Stimulated activated CD8-positive, alpha-beta memory T cell treated with anti-CD3 and anti-CD28 coated beads, Interleukin-4, amount 100 ng/mL, for 48 hours (primary cell): ENCODE results near the gene TLCD1.
"Not testable (repeated sequence)": the region's sequence is repeated elsewhere in the genome, so short reads cannot be mapped to it uniquely, and the experiment has no call there.

ENCODE experiments used
- DNase-seq: peaks from one replicate; pipeline ENCODE4 v3.0.0-alpha.2; 2020

Gene TLCD1

DNA sequence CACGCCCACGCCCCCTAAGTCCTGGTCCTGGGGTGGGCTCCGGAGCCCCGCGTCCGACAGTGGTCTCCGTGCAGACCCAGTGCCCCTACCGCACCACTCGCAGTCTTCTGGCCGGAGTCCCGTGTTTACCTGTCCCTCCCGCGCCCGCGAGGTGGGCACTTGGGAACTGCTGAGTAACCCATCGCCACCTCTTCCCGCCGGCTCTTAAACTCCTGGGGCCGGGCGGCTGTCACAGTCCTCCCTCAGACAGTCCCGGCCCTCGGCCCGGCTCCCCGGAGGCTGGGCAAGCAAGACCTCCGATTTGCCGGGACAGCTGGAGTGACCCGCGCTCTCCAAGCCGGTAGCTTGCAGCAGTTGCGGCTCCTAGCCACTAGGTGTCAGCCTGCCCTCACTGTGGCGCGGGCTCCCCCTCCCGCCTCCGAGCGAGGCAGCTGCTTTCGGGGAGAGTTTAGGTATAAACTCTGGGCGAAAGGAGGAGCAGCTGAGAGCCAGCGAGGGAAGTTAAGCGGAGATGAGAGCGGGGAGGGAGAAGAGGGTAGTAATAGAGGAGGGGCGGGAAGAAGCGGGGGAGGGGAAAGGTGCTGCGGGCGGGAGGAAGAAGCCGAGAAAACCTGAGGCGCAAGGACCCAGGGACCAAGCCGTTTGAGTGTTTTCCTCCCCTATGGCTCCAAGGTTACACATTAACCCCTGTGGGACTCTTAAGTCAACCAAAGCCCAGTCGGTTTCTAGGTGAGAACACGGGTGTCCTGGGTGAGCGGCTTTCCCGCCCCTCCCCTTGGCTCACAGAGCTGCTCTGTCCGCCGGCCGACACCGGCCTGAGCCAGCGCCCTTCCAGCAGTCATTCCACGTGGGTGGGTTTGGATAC is 826 bp upstream of the TLCD1 start:
- DNase-seq: peak; percentile 96

DNA sequence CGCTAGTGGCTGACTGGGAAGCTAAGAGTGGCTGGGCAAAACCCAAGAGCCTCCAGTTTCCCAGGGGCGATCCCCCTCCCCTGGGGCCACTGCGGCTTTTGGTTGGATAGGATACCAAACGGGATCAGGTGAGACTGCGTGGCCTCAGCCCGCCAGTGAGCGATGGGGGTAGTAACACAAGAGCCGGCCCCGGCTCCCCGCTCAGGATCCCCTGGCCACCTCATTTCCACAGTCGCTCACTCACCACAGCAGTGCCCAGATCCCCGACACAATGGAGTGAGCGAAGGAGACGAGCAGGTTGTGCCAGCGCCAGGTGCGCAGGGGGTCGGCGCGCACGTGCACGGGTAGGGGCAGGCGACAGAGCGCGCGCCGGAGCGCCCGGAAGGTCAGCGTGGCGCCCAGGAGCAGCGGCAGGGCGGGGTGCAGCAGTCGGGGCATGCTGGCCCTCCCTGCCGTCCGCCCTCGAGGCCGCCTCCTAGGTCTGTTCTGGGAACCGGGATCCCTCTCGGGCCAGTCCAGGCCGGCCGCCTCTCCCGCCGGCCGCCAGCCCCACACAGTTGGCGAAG is 290 bp downstream of the TLCD1 start:
- peak; percentile 80 for DNase-seq

DNA sequence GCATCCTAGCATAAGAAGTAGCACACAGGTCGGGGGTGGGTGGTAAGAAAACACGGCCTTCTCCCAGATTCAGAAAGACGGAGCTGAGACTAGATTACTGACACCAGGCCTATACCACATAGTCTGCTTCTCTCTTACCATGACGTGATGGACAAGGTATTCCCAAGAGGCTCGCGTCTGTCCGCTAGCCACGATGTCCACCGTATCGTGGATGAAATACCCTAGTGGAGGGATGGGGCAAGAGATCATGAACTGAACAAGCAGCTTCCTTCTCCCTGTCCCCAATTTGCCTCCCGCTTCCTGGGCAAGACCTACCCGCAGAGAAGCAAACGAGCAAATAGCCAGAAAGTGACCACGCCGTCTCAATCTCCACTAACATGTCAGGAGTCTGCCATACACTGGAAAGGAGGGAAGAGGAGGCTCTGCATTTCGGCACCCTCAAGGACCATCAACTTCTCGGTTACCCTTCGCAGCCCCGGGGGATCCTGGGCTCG is 820 bp downstream of the TLCD1 start:
- DNase-seq: peak; percentile 67

DNA sequence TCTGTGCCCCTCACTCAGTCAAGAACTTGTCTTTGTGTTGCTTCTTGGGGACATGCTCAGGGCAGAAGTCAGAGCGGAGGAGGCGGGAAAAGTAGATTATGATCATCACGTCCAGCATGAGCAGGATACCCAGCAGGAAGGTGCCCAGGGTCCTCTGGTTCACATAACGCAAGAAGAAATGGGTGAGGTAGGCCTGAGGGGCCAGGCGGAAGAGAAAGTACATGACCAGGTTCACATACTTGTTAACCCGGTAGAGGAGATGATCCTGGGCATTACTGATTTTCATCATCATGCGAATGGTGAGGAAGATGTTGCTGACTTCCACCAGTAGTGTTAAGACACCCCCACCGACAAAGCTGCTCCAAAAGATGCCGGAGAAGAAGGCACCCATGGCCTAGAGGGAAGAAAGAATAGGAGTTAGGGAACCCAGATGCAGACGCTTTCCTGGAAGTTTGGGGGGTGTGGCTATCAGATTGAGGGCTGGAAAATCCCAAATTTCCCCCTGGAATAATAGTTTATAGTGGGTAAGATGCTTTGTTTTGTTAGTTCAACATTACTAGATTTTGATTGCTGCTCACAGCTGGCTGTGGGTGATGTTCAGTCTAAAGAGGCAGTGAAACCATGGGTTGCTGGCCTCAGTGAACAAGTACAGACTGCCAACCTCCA is 1.4 kb downstream of the TLCD1 start:
- DNase-seq: peak; percentile 48

DNA sequence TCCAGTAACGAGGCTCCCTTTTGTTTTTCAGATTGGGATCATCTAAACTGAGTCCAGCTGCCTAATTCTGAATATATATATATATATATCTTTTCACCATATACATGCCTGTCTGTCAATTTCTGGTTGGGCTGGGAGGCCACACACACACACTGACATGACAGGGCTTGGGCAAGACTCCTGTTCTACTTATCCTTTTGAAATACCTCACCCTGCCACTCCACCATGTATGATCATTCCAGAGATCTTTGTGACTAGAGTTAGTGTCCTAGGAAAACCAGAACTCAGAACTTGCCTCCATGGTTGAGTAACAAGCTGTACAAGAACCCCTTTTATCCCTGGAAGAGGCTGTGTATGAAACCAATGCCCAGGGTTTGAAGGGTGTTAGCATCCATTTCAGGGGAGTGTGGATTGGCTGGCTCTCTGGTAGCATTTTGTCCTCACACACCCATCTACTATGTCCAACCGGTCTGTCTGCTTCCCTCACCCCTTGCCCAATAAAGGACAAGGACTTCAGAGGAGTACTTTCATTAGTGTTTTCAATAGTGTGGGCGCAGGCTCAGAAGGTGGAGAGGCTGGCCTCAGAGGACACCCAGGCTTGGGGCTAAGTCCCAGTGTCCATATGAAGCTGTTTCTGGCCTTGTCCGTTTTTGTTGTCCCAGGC is 2.1 kb downstream of the TLCD1 start:
- DNase-seq: not testable (repeated sequence)

DNA sequence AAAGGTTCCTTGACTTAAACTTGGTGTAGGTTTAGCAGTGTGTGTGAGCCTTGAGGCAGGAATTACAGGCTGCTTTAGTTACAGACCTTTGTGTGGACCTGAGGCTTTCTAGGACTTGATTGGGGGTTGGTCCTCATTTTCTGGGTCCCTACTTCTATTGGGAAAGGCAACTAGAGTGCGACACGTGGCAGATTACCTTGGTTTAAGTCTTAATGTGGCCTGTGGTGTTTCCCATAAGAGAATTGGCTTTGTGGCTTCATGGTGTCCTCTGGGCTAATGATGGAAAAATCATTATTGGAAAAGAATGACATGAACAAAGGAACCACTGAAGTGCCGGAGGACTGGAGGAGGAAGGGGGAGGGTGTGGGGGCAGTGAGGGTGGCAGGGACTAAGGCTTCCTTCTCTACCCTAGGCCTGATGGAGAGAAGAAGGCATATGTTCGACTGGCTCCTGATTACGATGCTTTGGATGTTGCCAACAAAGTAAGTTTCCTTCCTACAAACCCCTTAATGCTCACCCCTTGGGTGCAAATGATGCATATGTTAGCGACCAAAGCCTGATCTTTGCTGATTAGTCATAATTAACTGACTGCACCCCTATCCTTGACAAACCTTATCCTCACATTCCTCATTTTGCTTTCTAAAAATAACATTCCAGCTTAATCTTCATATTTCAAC is 2.7 kb downstream of the TLCD1 start:
- no peak for DNase-seq

DNA sequence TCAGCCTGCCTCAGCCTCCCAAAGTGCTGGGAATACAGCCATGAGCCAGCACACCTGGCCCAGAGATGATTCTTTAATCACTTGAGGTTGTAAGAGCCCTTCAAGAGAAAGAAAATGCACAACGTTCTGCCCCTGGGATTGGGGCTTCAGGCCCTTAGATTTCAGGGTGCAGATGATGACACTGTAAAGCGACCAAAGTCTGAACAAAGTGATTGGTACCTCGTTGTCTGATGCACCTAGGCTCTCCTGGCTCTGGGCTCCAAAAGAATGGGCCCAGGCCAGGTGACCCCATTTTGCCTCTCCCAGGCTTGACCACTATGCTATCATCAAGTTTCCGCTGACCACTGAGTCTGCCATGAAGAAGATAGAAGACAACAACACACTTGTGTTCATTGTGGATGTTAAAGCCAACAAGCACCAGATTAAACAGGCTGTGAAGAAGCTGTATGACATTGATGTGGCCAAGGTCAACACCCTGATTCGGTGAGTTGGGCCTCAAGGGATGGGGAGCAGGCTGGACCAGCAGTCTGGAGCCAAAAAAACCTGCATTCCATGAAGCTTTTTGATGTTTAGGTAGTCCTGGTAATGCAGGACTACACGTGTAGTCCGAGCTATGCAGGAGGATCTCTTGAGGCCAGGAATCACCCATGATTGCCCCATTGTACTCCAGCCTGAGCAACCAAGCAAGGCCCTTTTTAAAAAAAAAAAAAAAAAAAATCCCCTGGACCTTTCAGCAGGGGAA is 3.4 kb downstream of the TLCD1 start:
- no peak for DNase-seq

DNA sequence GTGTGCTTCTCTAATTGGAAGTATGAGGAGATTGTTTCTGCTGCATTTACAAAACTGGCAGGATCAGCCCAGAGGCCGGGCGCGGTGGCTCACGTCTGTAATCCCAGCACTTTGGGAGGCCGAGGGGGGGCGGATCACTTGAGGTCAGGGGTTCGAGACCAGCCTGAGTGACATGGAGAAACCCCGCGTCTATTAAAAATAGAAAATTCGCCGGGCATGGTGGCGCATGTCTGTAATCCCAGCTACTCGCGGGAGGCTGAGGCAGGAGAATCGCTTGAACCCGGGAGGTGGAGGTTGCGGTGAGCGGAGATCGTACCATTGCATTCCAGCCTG is 5.1 kb downstream of the TLCD1 start:
- not testable (repeated sequence) for DNase-seq

DNA sequence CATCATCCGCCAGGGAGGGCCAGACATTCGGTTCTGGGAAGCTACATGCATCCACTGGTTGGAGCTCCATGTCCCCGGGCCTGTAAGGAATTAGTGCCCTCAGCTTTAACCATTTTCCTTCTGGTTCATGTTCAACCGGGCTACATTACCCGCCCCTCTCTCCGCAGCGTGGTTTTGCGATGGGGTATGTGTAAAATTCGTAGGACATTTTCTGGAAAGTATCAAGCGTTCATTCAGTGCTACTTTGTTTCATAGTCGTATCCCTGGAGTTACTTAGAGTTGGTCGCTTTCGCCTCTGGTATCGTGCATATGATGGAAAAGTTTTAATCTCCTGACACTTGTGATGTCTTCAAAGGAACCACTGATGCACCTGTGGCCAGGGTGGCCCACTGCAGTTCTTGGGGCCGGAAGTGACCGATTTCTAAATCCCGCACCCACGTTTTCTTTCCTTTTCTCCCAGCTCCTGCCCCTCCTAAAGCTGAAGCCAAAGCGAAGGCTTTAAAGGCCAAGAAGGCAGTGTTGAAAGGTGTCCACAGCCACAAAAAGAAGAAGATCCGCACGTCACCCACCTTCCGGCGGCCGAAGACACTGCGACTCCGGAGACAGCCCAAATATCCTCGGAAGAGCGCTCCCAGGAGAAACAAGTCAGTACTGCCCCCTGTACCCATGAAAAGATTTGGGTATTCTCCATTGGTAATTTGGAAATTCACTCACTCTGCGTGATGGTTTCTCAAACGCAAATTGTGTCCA is 5.6 kb downstream of the TLCD1 start:
- DNase-seq: peak; percentile 65

DNA sequence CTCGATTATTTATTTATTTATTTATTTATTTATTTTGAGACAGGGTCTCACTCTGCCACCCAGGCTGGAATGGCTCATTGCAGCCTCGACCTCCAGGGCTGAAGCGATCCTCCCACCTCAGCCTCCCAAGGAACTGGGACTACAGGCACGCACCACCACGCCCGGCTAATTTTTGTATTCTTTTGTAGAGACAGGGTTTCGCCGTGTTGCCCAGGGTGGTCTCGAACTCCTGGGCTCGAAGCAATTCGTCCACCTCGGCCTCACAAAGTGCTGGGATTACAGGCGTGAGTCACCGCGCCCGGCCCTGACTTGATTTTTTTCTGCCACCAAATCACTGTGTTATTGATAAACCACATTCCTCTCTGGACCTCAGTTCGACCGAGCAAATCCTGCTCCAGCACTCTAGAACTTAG is 7.0 kb downstream of the TLCD1 start:
- no peak for DNase-seq

DNA sequence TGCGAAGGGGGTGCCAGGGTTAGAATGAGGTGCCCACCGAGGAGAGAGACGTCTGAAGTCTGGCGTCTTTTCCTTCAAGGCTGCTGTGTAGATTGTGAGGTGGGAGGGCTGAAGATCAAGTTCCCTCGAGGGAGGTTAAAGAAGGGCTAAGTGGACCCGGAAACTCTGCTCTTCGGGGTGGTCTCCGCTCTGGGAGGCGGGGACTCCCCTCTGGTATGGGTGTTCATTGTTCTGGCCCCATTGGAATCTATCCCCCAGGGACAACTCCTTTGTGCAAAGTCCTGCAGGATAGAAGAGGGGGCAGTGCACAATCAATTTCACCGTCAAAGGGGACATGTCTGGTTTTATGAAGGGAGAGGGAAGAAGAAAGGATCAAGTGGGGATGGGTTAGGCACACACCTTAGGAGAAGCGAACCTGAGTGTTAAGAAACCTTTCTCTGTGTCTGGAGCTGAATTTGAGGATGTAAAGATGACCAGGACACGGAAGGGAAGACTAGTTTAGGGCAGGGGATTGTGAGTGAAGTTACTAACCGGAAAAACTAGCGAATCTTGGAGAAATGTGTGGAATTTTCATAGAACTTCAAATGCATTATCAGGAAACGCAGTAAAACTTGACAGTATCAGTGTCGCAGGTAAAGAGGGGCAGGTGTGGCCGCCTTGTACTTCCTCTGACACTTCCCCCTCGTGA is 7.6 kb downstream of the TLCD1 start:
- DNase-seq: no peak

DNA sequence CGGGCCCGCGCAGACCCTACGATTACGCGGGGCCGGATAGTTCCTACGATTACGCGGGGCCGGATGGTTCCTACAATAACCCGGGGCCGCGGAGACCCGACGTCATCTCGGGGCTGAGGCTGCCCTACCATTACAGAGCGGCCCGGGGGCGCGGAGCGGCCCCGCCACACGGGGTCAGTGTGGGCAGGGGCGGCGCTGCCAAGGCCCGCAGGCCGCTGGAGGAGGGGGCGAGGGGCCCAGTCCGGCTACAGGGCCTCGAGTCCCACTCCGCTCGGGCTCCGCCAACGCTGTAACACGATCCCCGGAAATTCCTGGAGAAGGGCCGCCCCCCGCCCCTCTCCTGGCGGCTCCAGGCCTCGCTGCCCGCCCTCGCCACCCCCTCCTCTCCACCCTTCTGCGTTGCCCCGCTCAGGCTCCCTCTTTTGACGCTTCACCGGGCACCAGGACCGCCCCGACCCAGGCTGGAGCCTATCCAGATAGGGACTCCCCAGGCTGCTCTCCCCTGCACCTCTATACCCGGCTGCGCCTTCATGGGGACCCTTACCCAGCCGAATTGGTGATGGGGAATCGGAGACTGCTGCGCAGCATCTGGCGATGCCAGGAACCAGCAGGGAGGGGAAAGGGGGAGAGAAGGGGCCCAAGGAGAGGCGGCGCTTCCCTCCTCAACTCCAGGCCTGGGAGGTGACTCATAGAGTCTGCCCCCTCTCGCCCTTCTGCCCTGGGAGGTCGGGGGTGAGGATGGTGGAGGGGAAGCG is 8.3 kb downstream of the TLCD1 start, which contains the start of gene RAB34:
TSS of gene RAB34 (minus strand) at position 291 of the 755 bp plus-strand sequence. CDS start 602 bp downstream, outside the sequence.
- DNase-seq: peak; percentile 65

DNA sequence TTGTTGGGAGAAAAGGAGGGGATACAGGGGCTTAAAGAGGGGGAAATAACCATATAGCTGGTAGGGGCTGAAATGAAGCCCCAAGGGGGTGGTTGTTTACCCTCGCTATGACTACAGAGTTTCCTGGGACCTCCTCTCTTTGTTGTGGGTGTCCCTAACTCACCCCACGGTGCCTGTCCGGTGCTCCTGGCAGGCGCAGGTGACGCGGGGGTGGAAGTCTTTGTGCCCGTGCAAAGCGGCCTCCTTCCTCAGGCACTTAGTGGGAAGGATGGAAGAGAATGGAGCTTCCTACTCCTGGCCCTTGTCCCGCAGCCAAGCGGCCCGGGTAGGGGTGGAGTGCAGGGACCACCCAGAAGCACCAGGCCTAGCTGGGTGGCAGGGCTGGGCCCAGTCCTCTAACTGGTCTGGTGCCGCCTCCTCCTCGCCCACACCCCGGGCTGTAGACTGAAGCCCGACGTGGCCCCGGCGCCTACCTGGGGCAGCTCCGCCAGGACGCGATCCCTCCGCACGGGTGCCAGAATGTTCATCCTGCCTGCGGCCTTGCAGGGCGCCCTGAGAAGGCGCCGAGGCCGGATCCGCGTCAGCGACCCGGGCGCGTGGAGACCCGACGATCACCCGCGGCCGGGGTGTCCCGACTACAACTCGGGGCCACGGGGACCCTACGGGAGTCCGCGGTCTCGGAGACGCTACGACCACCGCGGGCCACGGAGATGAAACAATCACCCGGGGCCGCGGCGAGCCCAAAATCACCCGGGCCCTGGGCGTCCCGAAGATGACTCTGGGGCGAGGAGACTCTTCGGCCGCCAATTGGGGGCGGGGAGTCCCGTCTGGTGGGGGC is 9.1 kb downstream of the TLCD1 start:
- no peak for DNase-seq

DNA sequence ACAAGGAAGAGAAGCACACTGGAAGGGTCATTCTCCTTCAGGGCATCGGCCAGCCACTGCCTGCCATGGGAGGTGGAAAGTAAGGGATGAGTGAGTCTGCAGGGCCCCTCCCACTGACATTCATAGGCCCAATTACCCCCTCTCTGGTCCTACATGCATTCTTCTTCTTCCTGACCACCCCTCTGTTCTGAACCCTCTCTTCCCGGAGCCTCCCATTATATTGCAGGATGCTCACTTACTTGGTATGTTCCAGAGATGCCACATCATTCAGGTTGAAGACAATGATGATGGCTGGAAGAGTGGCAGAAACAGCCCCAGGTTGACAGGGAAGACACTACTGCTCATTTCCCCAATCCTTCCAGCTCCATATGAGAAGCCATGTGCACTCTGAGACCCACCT is 10.8 kb downstream of the TLCD1 start:
- no peak for DNase-seq

DNA sequence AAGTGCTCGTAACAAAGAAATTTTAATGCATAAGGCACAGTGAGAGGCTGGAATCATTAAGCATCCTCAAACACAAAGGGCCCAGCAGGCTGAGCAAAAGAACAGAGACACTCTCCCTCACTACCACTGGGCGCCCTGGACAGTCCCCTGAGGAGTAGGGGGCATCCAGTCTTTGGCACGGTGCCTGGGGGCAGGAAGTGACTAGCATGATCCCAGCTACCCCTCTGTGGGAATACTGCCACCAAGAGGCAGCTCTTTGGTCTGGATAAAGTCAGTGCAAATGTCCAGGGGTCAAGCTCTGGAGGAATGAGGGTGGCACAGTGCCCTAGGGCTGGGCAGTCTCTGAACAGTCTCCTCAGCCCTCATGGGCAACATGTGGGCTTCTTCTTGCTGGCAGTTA is 11.8 kb downstream of the TLCD1 start:
- DNase-seq: no peak

DNA sequence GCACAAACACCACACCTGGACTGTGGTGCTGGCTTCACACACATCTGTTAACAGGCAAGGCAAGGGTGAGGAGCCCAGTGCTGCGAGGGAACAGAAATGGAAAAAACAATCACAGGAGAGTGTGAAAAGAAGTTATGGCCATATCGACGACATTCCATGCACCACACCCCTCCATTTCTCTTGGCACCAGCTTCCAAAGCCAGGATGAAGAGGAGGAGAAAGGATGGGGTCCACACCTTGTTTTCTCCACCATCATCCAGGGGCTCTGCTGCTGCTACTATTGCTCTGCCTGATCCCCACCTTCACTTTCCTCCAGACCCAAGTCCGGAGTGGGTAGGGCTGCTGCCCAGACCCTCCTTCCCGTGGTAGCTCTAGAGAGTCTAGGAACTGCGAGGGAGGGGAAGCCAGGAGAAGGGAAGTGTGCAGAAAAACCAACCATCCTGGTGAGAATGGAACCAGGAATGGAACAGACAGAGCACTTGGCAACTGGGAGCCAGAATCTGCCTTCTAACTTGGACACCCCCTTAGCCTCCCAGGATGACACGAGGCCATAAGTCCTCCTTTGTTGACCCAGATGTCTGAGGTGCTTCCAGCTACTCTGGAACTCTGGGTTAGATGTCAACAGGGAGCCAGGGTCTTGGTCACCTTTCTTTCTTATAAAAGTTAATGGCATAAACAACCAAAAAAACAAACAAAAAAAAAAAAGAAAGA is 13.2 kb downstream of the TLCD1 start:
- DNase-seq: no peak

DNA sequence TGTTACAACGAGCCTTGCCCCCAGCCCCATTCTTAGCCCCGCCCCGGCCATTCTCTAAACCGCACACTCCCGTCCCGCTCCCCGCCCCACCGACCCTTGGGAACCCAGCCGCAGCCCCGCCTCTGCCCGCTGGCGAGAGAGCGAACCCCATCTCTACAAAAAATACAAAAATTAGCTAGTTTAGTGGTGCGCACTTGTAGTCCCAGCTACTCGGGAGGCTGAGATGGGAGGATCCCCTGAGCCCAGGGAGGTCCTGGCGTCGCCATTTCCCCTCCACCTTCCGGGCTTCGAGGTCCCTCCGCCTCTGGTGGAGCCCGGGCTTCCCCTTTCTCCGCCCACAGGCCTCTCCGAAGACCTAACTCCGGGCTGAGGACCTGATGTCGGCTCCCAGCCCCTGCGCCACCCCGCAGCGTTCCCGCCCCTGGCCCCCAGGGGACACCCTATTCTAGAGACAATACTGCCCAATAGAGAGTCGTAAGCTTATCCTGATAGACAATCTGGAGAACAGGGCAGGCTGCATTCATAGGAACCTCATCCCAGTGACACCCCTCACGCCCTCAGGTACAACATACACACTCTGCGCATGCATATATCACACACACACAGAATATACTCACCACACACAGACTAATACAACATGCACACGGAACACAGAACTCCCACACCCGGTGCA is 13.9 kb downstream of the TLCD1 start:
- peak; percentile 82 for DNase-seq

DNA sequence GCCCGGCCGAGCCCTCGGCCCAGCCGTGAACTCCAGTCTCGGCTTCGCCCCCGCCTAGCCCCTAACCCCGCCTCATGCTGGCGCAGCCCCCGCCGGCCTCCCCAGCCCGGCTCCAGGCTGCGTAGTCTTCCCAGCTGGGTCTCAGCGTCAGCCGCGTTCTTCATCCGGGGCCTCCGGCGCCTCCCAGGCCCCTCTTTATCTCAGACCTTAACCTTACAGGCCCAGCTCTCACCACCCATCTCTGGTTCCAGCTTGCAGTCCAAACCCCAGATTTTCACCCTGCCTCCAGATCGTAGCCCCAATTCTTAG is 14.4 kb downstream of the TLCD1 start, which contains the start of gene PROCA1:
TSS of gene PROCA1 (minus strand) at position 166 of the 309 bp plus-strand sequence. CDS start 228 bp downstream, outside the sequence.
- no peak for DNase-seq
